SKM-1 (cell line): ENCODE results near the gene ABI3.

ENCODE experiments used
- DNase-seq: peaks from one replicate; lab custom pipeline; 2025; ENCODE audit not compliant: unreplicated experiment; lab: John Stamatoyannopoulos, UW

The ABI3 gene

DNA sequence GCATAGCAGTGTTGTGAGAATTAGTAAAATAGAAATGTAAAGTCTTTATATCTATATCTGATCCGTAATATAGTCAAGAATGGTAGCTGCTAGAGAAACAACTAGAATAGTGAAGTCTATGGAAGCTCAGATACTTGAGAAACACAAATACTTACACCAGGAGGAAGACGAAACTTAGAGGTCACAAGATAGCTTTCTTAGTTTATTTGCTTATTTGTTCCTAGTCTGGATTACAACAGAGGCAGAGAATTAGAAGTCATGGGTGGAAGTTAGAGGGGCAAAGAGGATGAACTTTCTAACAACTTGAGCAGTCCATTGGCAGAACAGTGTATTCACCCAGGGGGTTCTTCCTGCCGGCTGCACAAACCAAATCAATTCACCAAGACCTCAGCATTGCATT, 14.0 kb upstream of the ABI3 start:
- DNase-seq, result no peak

DNA sequence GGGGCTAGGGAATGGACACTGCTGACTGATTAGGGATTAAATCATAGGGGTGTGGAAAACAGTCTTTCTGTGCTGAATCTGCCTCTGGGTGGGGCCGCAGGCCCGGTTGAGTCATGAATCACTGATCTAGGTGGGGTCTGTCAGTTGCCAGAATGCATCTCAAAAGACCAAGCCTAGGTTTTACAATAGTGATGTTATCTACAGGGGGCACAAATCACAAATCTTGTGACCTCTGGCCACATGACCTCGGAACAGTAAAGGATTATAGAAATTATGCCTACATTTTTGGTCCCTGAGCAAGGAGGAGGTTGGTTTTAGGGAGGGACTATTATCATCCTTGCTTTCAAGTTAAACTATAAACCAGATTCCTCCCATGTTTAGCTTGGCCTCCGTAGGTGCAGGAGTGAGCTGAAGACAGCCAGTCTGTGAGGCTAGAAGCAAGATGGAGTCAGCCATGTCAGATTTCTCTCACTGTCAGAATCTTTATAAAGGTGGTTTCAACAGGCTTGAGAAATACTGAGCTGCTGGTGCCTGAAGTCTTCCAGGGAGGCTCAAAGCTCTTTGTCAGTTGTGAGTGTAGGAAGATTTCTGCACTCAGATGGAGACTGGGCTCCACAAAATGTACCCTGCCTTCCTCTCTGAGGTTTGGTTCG, 13.0 kb upstream of the ABI3 start:
- no peak for DNase-seq

DNA sequence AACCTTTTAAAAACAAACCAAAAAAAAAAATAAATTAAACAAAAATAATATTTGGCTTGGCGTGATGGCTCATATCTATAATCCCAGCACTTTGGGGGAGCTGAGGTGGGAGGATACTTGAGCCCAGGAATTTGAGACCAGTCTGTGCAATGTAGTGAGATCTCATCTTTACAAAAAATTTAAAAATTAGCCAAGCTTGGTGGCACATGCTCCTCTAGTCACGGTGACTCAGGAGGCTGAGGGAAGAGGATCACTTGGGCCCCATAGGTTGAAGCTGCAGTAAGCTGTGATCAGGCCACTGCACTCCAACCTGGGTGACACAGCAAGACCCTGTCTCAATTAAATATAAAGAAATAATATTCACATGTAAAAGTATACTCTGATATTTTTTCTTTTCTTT, 12.3 kb upstream of the ABI3 start:
- no peak for DNase-seq

DNA sequence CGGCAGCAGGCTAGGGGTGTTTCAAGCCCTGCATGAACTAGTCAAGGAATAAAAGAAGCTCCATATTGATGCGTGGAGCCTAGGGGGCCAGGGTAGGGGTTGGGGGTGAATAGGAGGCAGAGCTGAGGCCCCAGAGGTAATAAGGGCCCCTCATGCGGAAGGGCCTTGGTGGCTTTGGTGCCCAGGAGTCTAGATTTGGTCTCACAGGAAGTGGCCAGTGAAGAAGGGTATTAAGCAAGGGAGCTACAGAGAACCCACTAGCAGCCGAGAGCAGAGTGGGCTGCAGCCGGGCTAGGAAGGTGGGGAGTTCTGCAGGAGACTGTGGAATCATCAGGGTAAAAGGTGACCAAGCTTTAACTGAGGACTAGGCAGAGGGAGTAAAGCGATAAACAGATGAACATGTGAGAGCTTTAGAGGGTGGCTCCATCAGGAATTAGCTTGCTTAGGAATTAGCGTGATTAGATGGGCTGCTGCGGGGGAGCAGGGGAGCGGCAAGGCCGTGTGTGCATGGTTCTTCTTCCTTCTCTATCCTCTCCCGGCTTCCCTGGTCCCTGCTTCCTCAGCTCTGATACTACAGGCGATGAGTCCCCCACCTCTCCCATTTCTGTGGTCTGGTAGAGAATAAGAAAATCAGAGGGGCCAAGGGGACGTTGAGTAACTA, 10.0 kb upstream of the ABI3 start:
- DNase-seq, result no peak

DNA sequence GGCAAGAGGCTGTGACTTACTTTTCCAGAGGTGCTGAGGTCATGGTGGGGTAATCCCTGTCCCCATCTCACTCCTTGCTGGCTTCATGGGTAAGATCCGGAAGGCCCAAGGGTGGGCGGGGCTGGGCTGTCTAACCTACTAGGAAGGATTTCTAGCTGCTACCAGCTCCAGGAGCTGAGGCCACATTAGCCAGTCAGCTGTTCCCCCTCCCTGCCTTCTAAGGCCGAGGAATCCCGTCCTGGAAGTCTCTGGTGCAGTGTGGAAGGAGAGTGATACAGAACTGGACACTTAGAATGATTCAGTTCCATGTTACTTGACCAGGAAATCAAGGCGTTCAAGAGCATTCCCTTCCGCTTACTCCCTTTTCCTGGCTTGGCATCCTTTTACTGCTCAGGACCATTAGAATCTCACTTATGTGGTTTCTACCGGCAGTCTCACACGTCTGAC, 9.0 kb upstream of the ABI3 start:
- no peak for DNase-seq

DNA sequence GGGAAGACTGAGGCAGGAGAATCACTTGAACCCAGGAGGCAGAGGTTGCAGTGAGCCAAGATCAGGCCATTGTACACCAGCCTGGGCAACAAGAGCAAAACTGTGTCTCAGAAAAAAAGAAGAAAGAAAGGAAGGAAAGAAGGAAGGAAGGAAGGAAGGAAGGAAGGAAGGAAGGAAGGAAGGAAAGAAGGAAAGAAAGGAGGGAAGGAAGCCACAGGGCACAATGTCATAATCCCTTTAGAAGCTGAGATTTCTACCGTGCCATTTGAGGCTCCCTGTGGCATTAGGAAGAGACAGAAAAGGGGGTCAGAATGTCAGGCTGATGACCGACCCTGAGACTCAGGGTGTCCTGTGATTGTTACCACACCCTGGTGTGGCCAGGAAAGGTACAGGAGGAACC, 6.7 kb upstream of the ABI3 start:
- no peak for DNase-seq

DNA sequence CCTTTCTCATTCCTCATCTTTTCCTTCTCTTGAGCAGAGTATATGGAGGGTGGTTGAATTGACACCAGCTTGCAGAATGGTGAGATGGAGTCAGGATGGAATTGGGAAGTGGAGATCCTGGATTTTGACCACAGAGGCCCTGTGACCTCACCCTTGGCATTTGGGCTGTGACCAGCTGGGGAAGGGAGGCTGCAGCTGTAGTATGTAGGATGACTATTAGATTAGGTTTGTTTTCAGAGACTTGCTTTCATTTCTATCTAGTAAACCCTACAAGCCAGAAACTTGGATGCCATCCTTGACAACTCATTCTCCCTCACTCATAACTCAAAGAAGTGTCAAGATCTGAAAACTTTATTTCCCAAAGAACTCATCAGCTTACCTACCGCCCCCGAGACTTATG, 6.0 kb upstream of the ABI3 start:
- no peak for DNase-seq

DNA sequence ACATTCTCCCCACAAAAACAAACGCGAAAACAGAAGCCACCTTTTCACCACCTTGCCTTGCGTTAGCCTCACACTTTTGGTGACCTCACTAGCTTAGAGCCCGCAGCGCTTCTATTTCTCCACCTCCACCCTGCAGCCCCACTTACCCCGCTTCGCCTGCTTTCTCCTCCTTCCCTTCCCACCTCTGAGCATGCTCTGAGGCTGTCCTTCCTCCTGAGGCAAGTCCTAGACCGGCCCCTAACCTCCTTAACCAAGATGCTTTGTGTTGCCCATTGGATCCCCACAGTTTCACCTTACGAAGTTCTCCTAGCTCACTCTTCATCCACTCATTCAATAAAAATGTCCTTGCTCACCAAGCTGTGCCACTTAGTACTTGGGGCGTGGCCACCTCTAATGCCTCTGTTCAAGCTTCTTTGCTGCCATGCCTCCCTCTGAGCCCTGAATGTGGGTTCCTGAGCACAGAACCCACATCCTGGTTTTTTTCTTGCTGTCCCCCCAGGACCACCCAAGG, 1.4 kb upstream of the ABI3 start:
- DNase-seq, result no peak

DNA sequence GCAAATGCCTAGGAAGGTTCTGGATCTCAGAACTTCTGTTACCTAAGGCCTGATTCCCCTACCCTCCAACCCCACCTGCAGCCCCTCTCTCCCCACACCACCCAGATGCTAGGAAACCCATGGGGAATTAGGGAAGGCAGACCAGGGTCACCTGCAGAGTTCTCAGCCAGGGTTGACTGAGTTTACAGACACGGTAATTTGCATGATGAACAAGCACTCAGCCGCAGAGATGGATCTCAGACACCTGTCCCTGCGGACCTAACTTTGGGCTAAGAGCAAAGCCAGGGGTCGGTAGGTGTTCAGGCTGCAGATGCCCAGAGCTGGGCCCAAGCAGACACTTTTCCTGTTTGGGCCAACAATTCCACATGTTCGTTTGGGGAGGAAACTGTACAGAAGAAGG, 2.9 kb downstream of the ABI3 start:
- no peak for DNase-seq

DNA sequence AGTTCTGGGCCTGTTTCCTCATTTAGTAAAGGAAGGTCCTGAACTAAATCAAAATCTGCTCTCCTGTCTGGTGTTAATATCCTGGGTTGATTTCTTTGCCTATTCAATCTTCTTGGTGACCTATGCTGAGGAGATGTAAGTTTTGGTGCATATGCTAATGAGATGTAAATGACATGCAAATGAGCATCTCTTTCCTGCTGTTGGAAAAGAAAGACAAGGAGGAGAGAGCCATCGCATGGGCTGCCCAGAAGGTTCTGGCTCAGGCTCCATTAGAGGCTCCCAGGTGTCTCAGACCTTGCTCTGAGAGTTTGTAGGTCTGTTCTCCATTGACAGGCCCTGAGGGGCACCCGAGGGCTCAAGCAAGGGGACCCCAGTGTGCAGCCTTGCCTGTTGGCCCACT, 3.3 kb downstream of the ABI3 start:
- DNase-seq, result no peak

DNA sequence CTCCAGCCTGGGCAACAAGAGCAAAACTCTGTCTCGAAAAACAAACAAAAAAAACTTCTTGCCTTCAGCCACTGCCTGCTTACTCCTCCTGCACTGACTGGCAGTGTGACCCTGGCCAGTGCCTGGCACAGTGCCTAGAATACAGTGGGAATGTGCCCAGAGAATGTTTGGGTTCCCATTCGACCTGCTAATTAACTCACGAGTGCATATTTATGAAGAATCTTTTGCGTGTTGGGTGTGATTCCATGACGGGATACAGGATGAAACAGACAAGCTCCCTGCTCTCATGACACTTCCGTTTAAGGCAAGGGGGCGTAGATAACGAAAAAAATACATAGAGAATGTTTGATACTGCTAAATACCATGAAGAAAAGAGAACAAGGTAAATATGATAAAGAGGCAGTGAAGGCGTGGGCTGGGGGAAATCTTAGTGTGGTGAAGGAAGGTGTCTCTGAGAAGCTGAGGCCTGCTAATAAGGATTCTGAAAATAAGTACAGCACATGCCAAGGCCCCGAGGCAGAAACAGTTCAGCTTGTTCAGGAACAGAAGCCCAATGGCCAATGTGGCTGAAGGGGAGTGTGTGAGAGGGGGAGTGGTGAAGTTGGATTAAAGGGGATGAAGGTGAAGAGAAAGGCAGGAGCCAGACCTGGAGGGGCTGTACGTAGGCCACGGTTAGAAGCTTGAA, 4.3 kb downstream of the ABI3 start:
- DNase-seq, result no peak

DNA sequence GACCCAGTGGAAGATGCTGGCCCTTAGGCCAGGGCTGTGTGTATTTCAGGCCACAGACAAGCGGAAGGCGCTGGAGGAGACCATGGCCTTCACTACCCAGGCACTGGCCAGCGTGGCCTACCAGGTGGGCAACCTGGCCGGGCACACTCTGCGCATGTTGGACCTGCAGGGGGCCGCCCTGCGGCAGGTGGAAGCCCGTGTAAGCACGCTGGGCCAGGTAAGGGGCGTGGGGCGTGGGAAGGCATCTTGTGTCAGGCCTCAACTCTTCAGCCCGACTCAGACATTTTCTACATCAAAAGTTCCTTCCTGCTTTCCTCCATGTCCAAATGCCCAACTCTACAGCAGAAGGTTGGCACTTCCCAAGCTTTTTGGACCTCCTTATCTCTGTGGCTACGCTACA, 6.0 kb downstream of the ABI3 start:
- DNase-seq, result no peak

DNA sequence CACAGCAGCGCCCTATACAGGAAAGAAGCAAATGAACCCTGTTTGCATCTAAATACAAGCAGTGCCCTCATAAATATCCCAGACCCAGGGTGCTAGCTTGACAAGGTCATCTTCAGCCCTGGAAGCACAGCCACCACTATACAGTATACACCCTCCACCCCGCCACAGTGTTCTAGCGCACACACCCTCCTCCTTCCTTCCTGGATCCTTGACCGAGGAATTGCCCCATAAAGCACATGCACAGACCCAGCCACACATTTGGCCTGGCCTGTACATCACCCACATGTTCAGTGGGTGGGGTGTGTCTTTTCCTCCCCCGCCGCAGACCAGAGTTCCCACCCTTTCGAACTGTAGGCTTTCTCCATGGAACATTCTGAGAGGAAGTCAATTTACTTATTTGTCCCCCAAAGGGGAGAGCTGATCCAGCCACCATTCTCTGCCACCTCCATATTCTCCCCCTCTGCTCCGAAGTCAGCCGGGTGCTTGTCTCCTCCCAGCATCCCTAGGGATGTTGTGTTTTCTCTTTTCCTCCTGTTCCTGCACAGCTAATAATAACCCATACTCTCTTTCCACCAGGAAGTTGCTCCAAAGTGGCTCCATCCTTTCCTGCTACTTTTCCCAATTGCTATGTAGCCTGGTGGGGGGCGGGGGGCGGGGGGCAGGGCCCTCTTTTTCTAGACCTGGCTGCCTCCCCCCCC, 6.6 kb downstream of the ABI3 start:
- DNase-seq, result peak; percentile 35

DNA sequence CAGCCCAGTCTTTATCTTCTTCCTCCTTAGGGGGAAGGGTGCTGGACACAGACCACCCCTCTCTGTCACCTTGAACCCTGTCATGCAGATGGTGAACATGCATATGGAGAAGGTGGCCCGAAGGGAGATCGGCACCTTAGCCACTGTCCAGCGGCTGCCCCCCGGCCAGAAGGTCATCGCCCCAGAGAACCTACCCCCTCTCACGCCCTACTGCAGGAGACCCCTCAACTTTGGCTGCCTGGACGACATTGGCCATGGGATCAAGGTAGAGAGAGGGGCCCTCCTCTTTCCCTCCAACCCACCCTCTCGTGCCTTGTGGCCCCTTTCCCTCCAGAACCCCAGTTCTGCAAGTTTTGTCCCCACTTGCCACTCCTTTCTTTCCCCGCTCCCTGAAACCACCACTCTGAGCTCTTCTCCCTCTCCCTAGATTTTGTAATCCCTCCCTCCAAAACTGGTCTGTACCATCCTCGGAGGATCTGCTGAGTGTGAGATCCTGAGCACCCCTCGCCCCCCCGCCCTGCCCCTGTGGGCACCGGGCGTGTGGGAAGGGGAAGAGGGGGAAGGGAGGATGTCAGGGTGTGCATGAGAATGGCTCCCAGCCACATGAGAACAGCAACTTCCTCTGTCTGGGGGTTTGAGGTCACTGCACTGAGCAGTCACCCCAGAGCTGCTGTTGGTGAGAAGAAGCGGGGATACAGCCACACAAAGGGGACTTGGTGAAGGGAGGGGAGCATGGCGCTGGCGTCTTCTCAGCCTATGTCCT, 7.3 kb downstream of the ABI3 start:
- DNase-seq, result peak; percentile 80

DNA sequence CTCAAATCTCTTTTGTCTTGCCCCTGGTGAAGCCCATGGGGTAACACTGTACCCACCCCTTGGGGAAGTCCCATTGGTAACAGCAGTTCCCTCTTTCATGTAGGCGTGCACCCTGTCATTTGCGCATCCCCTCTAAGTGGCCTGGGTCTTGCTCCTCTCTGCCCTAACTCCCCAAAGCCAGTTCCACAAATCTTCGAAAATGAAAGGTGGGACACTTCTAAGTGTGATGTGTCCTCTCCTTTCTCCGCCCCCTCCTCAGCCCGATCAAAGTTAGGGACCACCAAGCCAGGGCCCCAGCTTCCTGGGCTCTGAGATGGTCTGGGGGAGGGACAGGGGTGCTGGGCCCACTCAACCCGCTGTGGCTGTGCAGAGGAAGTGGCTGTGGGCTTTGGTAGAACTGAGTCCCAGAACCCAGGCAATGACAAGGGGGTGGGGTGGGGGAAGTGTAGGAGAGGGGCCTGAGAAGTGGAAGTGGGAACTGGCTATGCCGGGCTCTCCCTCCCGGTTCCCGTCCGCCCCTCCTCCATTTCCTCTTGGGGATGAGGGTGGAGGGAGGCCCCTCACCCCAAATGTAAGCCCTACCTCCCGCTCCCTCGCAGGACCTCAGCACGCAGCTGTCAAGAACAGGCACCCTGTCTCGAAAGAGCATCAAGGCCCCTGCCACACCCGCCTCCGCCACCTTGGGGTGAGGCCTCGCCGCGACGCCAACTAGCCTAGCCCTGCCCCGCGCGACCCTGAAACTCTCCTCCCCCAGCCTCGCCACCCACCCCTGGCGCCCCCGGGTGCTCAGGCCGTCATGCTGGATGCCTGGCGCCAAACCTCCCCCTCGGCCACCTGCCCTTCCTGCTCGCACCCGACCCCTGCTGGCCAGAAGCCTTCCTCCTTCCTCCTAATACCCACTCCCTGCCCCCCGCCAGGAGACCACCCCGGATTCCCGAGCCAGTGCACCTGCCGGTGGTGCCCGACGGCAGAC, 8.7 kb downstream of the ABI3 start:
- peak; percentile 55 for DNase-seq

DNA sequence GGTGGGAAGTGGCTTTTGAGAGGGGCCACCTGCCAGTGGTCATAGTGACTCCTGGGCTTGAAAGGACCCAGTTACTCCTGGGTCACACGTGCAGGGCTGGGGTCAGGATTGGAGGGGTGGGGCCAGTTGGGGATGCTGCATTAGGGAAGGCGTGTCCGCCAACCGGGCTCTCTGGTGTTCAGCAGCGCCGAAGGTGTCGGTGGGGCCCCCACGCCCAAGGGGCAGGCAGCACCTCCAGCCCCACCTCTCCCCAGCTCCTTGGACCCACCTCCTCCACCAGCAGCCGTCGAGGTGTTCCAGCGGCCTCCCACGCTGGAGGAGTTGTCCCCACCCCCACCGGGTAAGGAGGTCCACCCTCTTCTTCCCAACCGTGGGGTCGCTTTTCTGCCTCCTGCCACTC, 9.5 kb downstream of the ABI3 start:
- DNase-seq, result no peak

DNA sequence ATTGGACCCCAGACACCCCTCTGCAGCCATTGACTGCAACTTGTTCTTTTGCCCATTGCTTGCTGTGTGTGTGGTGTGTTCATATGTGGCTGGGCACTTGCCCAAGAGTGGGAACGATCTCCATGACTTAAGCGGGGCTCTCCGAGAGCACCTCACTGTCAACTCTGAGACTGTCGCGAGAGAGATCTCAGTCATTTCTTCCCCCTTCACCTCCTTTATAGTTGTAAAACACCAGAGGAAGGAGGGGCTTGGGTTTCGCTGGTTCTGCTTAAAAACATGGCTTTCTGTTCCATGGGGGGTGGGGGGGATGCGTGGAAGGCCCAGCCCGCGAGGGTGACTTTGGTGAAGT, 12.6 kb downstream of the ABI3 start:
- DNase-seq, result no peak

DNA sequence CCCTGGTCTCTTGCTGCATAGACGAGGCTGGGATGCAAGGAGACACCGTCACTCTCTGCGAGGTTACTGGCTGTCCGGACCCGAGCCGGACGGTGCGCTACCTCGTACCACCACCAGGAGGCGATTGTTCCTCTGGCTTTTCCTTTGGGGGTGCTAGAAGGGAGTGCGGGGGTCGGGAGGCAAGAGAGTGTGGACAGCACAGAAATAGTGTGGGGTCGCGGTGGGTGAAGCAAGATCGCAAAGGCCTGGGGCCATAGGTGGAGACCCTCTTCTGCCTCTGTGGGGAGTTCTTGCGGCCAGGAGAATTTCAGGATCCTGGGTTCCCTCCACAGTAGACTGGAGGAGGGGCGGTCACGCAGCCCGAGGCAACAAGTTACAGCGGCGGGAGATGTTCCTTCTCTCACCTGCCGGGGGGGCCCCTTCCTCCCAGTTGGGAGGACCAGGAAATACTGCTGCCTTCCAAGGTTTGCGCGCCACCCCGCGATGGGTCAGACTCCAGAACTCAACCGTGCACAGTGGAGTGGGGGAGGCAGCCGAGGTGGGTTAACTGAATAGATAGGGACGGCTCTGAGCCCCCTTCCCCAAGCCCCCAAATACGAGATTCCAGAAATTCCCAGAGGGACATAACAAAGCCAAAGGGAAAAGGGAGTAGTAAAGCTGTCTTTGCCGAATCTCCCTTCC, 13.2 kb downstream of the ABI3 start:
- no peak for DNase-seq
